ENCODE measurements around the gene PRODH. TPM values are rescaled to one million over a fixed set of nuclear protein-coding genes. Genes with fewer than 3 reads are reported as not detected.
"Not testable (repeated sequence)": the region's sequence is repeated elsewhere in the genome, so short reads cannot be mapped to it uniquely, and the experiment has no call there.

The PRODH gene
- total RNA-seq, 2 donors from 2014 or later = 3.1 to 11.5 TPM

- H3K9me3 ChIP-seq = no peaks in the 10 kb centered on the region
- no peak overlapping the region for H3K4me3 ChIP-seq
- no peaks in the 10 kb centered on the region for H3K4me1 ChIP-seq (replicated peaks)
- no peaks in the 10 kb centered on the region for H3K36me3 ChIP-seq
- TF ChIP-seq POLR2AphosphoS5 (IDR thresholded peaks at IDR 0.05) (no peak), CTCF (IDR thresholded peaks at IDR 0.05) (no peak), POLR2A (IDR thresholded peaks at IDR 0.05) (no peak)
- intact Hi-C loops (cut with DNase I) = no loop called here
- WGBS = 90% methylated on average over 5 of the region's 5 CpGs
- H3K27me3 ChIP-seq (replicated peaks; ENCODE audit: insufficient read depth) = no peaks in the 10 kb centered on the region
- H3K27ac ChIP-seq = no peak overlapping the region
- DNase-seq (ENCODE audit: low spot score) = no peak
Observed at GRCh38 chr22:18950141-18950540, 14.0 kb upstream of the PRODH start.

GRCh38 chr22:18947905-18948304, 11.8 kb upstream of the PRODH start:
- no peak overlapping the region for H3K4me3 ChIP-seq
- no peaks in the 10 kb centered on the region for H3K4me1 ChIP-seq (replicated peaks)
- H3K27me3 ChIP-seq (replicated peaks; ENCODE audit: insufficient read depth) = no peaks in the 10 kb centered on the region
- H3K27ac ChIP-seq = no peak overlapping the region
- no peaks in the 10 kb centered on the region for H3K9me3 ChIP-seq
- no peaks in the 10 kb centered on the region for H3K36me3 ChIP-seq
- intact Hi-C loops (cut with DNase I) = no loop called here
- 80% methylated on average over 12 of the region's 12 CpGs for WGBS
- TF ChIP-seq POLR2AphosphoS5 (IDR thresholded peaks at IDR 0.05) (no peak), POLR2A (IDR thresholded peaks at IDR 0.05) (no peak), CTCF (IDR thresholded peaks at IDR 0.05) (no peak)
- no peak for DNase-seq (ENCODE audit: low spot score)

- H3K4me1 ChIP-seq (replicated peaks); H3K9me3 ChIP-seq; H3K27ac ChIP-seq; H3K27me3 ChIP-seq (replicated peaks; ENCODE audit: insufficient read depth); DNase-seq (ENCODE audit: low spot score); intact Hi-C loops (cut with DNase I); H3K36me3 ChIP-seq; H3K4me3 ChIP-seq: not testable (repeated sequence)
- 29% methylated on average over 3 of the region's 9 CpGs for WGBS
Observed at GRCh38 chr22:18947105-18947504, 11.0 kb upstream of the PRODH start.

- H3K4me3 ChIP-seq; H3K36me3 ChIP-seq; H3K9me3 ChIP-seq; H3K27ac ChIP-seq; DNase-seq (ENCODE audit: low spot score); H3K27me3 ChIP-seq (replicated peaks; ENCODE audit: insufficient read depth); H3K4me1 ChIP-seq (replicated peaks); intact Hi-C loops (cut with DNase I): not testable (repeated sequence)
- WGBS = 30% methylated on average over 3 of the region's 8 CpGs
Observed at GRCh38 chr22:18938691-18939090, 2.6 kb upstream of the PRODH start.

GRCh38 chr22:18934688-18935087, 1.4 kb downstream of the PRODH start:
- H3K36me3 ChIP-seq; H3K4me1 ChIP-seq (replicated peaks); intact Hi-C loops (cut with DNase I); H3K9me3 ChIP-seq; H3K4me3 ChIP-seq; H3K27me3 ChIP-seq (replicated peaks; ENCODE audit: insufficient read depth); H3K27ac ChIP-seq; DNase-seq (ENCODE audit: low spot score): not testable (repeated sequence)
- no CpG with 5 or more reads among the region's 7 CpGs for WGBS

- Histone ChIP-seq H3K4me3 (no peak overlapping the region), H3K36me3 (no peaks in the 10 kb centered on the region), H3K27me3 (replicated peaks; ENCODE audit: insufficient read depth) (no peaks in the 10 kb centered on the region), H3K27ac (no peak overlapping the region), H3K4me1 (replicated peaks) (no peaks in the 10 kb centered on the region), H3K9me3 (no peaks in the 10 kb centered on the region)
- TF ChIP-seq POLR2AphosphoS5 (IDR thresholded peaks at IDR 0.05) = no peak
- no peak for TF ChIP-seq CTCF (IDR thresholded peaks at IDR 0.05)
- TF ChIP-seq POLR2A (IDR thresholded peaks at IDR 0.05) = no peak
- intact Hi-C loops (cut with DNase I) = no loop called here
- WGBS = no CpG with 5 or more reads among the region's 7 CpGs
- DNase-seq (ENCODE audit: low spot score) = no peak
Observed at GRCh38 chr22:18933914-18934313, 2.2 kb downstream of the PRODH start.

All from prostate gland (tissue), 2 donors.